OCI-LY1 (cell line): ENCODE measurements around the gene SNED1.

Experiments
- EZH2 ChIP-seq: fragments of 200-600 bp; sonication (generic), shearing (Covaris generic); IDR thresholded peaks from 2 replicates; pipeline ENCODE4 v1.8.0; 2017; ENCODE audit warnings: borderline replicate concordance, mixed run types, mild to moderate bottlenecking, antibody characterized with exemption, low read length, moderate library complexity, mixed read lengths
- TF ChIP-seq, protein P1 (sequence below): fragments of 200-600 bp; sonication (generic), shearing (Covaris generic); IDR thresholded peaks from 2 replicates; pipeline ENCODE4 v1.5.1; 2017; ENCODE audit warnings: mild to moderate bottlenecking, antibody characterized with exemption, low read length, moderate library complexity, mixed read lengths

DNA sequence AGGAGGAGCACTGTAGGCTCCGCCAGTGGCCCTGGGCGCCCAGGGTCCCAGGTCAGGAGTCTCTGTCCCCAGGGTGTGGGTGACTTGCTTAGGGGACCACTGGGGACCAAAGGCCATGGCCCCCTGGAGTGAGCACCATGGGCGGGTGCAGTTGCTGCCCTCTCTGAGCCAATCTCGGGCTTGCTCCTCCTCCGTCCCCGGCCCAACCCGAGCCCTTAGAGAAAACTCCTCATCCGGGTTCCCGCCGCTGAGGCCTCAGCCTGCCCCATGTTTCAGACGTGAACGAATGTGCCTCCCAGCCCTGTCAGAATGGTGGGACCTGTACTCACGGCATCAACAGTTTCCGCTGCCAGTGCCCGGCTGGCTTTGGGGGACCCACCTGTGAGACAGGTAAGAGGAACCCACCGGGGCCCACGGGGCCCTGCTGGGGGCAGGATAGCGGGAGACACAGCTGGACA lies 38.6 kb downstream of the SNED1 start:
- TF ChIP-seq EZH2: no peak
- TF ChIP-seq, protein P1, sequence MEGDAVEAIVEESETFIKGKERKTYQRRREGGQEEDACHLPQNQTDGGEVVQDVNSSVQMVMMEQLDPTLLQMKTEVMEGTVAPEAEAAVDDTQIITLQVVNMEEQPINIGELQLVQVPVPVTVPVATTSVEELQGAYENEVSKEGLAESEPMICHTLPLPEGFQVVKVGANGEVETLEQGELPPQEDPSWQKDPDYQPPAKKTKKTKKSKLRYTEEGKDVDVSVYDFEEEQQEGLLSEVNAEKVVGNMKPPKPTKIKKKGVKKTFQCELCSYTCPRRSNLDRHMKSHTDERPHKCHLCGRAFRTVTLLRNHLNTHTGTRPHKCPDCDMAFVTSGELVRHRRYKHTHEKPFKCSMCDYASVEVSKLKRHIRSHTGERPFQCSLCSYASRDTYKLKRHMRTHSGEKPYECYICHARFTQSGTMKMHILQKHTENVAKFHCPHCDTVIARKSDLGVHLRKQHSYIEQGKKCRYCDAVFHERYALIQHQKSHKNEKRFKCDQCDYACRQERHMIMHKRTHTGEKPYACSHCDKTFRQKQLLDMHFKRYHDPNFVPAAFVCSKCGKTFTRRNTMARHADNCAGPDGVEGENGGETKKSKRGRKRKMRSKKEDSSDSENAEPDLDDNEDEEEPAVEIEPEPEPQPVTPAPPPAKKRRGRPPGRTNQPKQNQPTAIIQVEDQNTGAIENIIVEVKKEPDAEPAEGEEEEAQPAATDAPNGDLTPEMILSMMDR: no peak
